ENCODE data around the gene MEGF11.

MEGF11 gene

DNA sequence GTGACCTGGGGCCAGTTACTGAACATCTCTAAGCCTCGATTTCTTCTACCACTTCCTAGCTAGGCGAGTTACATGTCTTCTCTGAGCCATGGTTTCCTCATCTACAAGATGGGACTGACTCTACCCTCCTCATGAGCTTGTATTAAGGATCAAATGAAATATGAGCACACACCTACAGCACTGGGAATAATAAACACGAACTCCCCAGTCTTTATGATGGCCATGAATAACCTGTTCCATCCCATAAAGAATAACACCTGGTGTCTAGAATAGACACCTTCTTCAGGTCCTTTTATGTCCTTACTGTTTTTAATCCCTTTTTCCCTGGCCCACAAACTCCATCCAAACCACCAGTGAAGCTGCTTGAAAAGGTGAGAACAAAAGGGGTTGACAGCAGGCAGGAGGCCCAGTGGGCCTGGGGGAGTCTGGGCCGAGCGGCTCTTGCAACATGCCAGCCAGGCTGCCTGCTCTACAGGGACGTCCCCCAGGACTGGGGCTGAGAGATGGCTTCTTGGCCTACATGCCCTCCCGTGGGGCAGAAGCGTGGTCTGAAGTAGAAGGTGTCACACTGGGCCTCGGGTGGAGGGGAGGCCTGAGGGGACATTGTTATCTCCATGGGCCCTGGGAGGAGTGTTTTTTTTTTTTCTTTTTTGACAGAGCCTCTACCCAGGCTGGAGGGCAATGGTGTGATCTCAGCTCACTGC, 206.1 kb downstream of the MEGF11 start:
- DNase-seq, result no peak

- DNase-seq, result no peak
Observed at GRCh38 chr15:66046751-66047150, 206.8 kb downstream of the MEGF11 start.

GRCh38 chr15:66046326-66046725, 207.2 kb downstream of the MEGF11 start:
- DNase-seq, result no peak

DNA sequence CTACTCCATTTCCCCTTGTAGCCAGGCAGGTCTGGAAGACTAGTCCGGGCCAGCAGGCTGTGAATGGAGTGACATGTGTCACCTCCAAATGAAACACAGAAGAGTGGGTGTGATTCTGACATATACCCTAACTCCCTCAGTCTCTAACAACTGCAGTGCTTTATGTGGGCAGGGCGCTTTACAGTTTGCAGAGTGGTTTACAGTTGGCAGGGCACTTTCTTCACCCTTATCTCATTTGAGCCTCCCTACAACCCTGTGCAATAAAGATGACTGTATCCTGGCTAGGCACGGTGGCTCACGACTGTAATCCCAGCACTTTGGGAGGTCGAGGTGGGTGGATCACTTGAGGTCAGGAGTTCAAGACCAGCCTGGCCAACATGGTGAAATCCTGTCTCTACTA, 208.0 kb downstream of the MEGF11 start:
- no peak for DNase-seq

DNA sequence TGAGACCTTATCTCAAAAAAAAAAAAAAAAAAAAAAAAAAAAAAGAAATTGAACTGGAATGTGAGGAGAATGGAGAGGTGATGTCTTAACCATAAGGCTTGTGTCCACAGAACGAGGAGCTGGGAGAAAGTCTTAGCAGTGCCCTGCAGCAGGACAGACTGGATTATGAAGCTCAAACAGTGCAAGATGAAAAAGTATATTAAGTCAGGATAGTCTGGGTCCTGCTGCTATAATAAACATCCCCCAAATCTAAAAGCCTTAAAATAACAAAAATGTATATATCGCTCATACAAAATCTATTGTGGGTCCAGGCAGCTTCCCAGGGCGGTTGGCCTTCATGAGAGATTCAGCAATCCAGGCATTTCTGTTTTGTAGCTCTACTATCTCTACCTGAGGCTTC, 208.7 kb downstream of the MEGF11 start:
- DNase-seq, result no peak

- DNase-seq, result no peak
Observed at GRCh38 chr15:66043264-66043663, 210.3 kb downstream of the MEGF11 start.

GRCh38 chr15:66042624-66043023, 210.9 kb downstream of the MEGF11 start:
- no peak for DNase-seq

- DNase-seq, result no peak
Observed at GRCh38 chr15:66041276-66041675, 212.3 kb downstream of the MEGF11 start.

- DNase-seq, result no peak
Observed at GRCh38 chr15:66040211-66040892, 213.2 kb downstream of the MEGF11 start.

DNA sequence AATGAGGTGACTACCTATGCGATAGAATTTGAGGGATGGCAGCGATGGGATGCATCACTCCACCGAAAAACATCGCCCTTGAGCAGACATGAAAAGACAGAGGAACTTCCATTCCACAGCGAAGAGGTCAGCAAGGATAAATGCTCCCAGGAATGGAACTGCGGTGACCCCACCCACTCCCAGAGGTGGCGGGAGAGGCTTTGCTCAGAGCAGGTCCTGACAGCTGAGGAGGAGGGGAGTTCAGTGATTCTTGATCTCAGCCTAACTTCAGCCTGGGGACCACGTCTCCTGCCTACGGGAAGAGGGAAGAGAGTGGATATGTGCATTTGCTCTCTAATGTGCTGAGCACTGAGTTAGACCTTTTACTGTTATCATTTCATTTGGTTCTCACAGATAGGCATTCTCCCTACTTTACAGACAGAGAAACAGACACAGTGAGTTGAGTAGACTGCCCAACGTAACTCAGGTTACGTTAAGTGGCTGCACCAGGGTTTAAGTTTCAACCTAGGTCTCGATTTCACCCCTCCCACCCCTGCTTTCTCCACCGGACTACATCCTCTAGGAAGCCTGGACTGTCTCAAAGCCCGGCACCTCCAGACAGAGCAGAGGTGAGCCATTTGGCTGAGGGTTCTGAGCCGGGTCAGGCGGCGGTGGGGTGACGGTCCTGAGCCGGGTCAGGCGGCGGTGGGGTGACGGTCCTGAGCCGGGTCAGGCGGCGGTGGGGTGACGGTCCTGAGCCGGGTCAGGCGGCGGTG, 214.3 kb downstream of the MEGF11 start:
- DNase-seq, result no peak

DNA sequence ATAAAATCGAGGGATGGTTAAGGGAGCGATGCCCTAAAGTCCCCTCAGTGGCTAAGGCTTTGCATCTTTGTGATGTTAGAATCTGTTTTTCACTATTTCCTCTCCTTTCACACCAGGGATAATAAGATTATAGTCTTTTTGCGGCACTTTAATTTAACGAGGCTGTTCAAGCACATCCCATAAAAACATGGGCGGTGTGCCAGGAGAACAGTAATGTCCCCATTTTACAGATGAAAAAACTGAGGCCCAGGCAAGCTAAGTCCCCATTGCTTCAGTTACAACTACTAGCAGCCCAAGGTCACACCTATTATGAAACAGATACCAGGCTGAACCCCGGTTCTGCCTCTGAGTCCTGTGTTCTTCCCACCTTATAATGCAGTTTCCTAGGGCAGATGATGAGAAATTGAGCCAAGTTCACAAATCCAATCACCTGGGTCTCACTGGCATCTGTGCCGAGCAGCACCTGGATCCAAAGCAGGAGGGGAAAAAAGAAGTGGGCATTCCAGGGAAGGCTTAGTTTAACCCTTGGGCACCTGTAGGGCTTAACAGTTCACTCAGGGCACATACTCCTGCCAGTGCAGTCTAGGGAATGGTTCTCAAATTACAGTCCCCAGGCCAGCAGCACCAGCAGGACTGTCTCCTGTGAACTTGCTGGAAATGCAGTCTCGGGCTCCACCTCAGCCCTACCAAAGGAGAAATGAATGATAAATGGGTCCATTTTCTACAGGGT, 215.0 kb downstream of the MEGF11 start:
- DNase-seq, result no peak

- DNase-seq, result no peak
Observed at GRCh38 chr15:66036859-66037258, 216.7 kb downstream of the MEGF11 start.

- DNase-seq, result no peak
Observed at GRCh38 chr15:66035901-66036300, 217.6 kb downstream of the MEGF11 start.

DNA sequence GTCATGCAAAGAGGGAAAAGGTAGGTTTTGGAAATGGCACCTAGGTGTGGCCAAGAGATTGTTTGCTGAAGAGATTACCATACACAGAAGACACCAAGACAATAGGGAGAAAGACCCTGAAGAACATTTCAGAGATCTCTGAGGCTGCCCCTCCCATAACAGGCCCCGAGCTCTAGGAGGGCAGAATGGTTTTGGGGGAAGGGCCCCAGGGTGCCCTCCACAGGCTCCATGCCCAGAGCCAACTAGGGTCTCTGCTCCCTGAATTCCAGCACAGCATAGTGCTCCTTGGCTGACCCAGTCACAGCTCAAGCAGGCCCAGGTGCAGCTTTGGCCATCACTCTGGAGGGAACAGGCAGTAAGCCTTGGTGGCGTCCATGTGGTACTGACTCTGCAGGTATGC, 220.4 kb downstream of the MEGF11 start:
- DNase-seq, result no peak

DNA sequence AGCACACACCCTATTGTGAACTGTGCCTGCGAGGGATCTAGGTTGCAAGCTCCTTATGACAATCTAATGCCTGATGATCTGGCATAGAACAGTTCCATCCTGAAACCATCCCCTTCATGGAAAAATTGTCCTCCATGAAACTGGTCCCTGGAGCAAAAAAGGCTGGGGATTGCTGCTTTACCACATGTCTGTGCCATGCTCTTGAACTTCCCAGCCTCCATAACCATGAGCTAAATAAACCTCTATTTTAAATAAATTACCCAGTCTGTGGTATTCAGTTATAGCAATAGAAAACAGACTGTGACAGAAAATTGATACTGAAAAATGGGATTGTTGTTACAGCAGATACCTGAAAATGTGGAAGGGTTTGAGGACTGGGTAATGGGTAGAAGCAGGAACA, 221.5 kb downstream of the MEGF11 start:
- DNase-seq, result no peak

DNA sequence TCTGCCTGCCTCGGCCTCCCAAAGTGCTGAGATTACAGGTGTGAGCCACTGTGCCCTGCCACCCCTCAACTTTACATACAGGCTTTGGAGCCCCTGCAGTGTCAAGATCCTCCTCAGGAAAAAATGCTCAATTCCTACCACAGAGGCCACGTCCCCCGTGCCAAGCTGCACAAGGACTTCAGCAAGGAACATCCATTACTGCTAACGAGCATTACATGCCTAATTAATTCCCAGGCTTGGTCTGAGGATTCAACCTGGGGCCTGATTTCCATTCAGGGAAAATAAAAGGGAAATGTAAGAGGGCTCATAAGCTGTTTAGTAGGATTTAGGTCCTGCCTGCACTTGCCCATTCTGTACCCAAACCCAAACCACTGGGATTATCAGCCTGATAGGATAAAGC, 222.9 kb downstream of the MEGF11 start:
- no peak for DNase-seq

DNA sequence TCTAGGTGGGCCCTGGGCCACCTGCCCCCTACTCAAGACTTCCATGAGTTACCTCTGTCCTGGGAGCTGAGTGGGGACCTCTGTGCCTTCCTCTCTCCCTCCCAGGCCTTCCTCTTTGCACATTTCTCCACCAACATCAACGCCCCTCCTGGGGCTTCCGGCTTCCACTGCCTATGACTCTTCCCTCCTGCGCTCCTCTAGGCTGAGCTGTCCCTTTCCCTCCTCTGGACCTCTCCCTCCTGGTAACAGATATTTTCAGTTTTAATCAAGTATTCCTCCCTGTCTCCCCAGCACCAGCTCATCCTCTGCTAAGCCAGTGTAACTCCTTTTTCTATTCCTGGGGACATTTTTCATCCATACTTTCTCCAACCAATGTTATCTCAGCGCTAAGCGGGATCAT, 223.9 kb downstream of the MEGF11 start:
- DNase-seq, result no peak

DNA sequence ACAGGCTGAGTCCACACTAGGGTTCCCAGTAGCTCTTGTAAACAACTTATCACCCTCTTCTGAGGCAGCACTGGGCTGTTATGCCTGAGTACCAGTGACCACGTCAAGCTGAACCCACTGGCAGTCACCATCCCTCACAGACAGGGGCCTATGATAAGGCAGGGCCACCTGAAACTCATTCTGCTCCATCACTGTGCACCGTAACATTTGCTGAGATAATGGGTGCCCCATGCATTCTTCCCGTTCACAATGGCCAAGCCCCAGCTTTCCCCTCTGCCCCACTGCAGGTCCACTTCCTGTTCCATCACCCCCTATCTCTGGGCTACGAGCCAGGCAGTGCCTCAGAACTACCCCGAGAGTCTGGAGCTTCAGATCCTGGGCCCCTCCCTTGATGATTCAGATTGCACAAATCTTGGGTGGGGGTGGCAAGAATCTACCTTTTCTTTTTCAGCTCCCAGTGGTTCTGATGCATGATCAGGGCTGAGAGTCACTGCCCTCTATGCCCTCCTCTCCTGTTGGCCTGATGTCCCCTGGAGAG, 226.2 kb downstream of the MEGF11 start:
- DNase-seq, result no peak

GRCh38 chr15:66025972-66026371, 227.6 kb downstream of the MEGF11 start:
- DNase-seq, result no peak

DNA sequence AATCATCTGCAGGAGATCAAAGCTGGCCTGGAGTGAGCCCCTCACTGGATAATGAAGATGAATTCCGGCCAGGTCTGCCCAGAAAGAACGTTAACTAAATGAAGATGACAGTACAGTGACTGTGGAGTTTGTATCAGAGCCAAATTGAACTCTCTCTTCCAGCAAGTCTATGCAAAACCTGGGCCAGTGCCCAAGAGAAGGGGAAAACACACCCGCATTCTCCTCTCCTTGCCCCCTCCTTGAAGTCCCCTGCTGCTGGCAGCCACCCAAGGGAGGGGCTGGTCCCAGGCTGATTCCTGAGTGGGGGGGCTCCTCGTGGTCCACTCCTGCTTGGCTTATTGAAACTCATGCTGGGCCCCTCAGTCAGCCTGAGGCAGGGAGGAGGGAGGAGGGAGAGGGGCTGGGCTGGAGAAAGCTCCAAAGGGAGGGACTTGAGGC, 228.5 kb downstream of the MEGF11 start:
- DNase-seq, result no peak

GRCh38 chr15:66024116-66024515, 229.4 kb downstream of the MEGF11 start:
- no peak for DNase-seq

- DNase-seq, result no peak
Observed at GRCh38 chr15:66023311-66023972, 230.1 kb downstream of the MEGF11 start.

- no peak for DNase-seq
Observed at GRCh38 chr15:66022163-66022525, 231.4 kb downstream of the MEGF11 start.

Measured in CD4-positive, alpha-beta T cell treated with Interleukin-4 for 1 hour (primary cell).